IMR-90 (cell line): ENCODE data around the gene ST14. TPM values are rescaled to one million over a fixed set of nuclear protein-coding genes. Genes with fewer than 3 reads are reported as not detected.

Source experiments
- ATAC-seq: fragments of 200-7000 bp; cut with Tn5 transposase; 2 replicates; pipeline ENCODE4 v1.9.1; 2020; ENCODE audit warnings: low read depth, mild to moderate bottlenecking, moderate library complexity
- BruUV-seq: library from RNA; stranded (reverse); fragments of 400-500 nt; replicated peaks from 2 replicates; lab custom pipeline; 2021; lab: Mats Ljungman, UMichigan
- CTCF ChIA-PET: fragments of 300-600 bp; formaldehyde crosslinking; extraction: SDS; loops from one replicate; lab custom pipeline; 2021; ENCODE audit warnings: antibody characterized with exemption; lab: Yijun Ruan, JAX
- POLR2A ChIA-PET: fragments of 300-600 bp; sonication (Branson Sonifier 250); formaldehyde crosslinking; loops from one replicate; lab custom pipeline; 2022; ENCODE audit warnings: antibody characterized with exemption; ENCODE audit not compliant: unreplicated experiment; lab: Charles Lee
- DNase-seq: peaks from one replicate; pipeline ENCODE4 v3.0.0; 2013
- H2AFZ ChIP-seq: replicated peaks from 2 replicates; pipeline ENCODE3; 2013; ENCODE audit warnings: low read length, mild to moderate bottlenecking; ENCODE audit not compliant: poor library complexity
- H2AK5ac ChIP-seq: 2 replicates; pipeline ENCODE4 v1.6.1; 2013; ENCODE audit warnings: low read depth, low read length, inconsistent platforms
- H2AK9ac ChIP-seq: replicated peaks from 2 replicates; pipeline ENCODE3; 2013; ENCODE audit warnings: mild to moderate bottlenecking, low read depth, low read length, moderate library complexity; ENCODE audit not compliant: poor library complexity
- H2BK120ac ChIP-seq: 2 replicates; pipeline ENCODE4 v1.6.1; 2013; ENCODE audit warnings: low read depth, low read length, inconsistent platforms
- H2BK15ac ChIP-seq: 3 replicates; pipeline ENCODE4 v1.6.1; 2013; ENCODE audit warnings: low read depth, low read length, inconsistent platforms
- H2BK20ac ChIP-seq: 2 replicates; pipeline ENCODE4 v1.6.1; 2013; ENCODE audit warnings: low read depth, mild to moderate bottlenecking, inconsistent platforms, low read length, moderate library complexity
- H2BK5ac ChIP-seq: 2 replicates; pipeline ENCODE4 v1.6.1; 2013; ENCODE audit warnings: mild to moderate bottlenecking, low read depth, low read length, inconsistent platforms; ENCODE audit not compliant: poor library complexity, severe bottlenecking
- H3K14ac ChIP-seq: replicated peaks from 2 replicates; pipeline ENCODE4 v1.6.1; 2013; ENCODE audit warnings: low read depth, low read length, inconsistent platforms
- H3K18ac ChIP-seq: 2 replicates; pipeline ENCODE4 v1.6.1; 2013; ENCODE audit warnings: low read depth, low read length, control low read depth
- H3K23ac ChIP-seq: 2 replicates; pipeline ENCODE4 v1.6.1; 2013; ENCODE audit warnings: low read depth, low read length, inconsistent platforms
- H3K27ac ChIP-seq: 2 replicates; pipeline ENCODE4 v1.5.1; 2013; ENCODE audit warnings: mild to moderate bottlenecking, control low read depth, low read length; ENCODE audit not compliant: insufficient read depth
- H3K27me3 ChIP-seq: 2 replicates; pipeline ENCODE4 v1.6.1; 2013; ENCODE audit warnings: low read length; ENCODE audit not compliant: control insufficient read depth, insufficient read depth
- H3K36me3 ChIP-seq: 2 replicates; pipeline ENCODE4 v1.6.1; 2013; ENCODE audit warnings: low read length, mixed read lengths; ENCODE audit not compliant: control insufficient read depth, insufficient read depth
- H3K4ac ChIP-seq: 2 replicates; pipeline ENCODE4 v1.6.1; 2013; ENCODE audit warnings: low read depth, low read length, inconsistent platforms
- H3K4me1 ChIP-seq: 2 replicates; pipeline ENCODE4 v1.6.1; 2013; ENCODE audit warnings: low read length, mixed read lengths; ENCODE audit not compliant: control insufficient read depth, insufficient read depth
- H3K4me2 ChIP-seq: 2 replicates; pipeline ENCODE4 v1.6.1; 2013; ENCODE audit warnings: low read depth, mild to moderate bottlenecking, control low read depth, low read length, moderate library complexity
- H3K4me3 ChIP-seq: 2 replicates; pipeline ENCODE4 v1.5.1; 2013; ENCODE audit warnings: low read depth, mild to moderate bottlenecking, control low read depth, low read length, moderate library complexity; ENCODE audit not compliant: insufficient read depth
- H3K56ac ChIP-seq: 2 replicates; pipeline ENCODE4 v1.6.1; 2013; ENCODE audit warnings: low read length, inconsistent platforms; ENCODE audit not compliant: insufficient read depth; ENCODE audit errors: extremely low read depth
- H3K79me1 ChIP-seq, 2 experiments: 2 replicates each; pipeline ENCODE4 v1.6.1; 2013; ENCODE audit warnings: low read length in 2 of 2, inconsistent platforms in 1 of 2, low read depth in 1 of 2
- H3K9ac ChIP-seq: 2 replicates; pipeline ENCODE4 v1.6.1; 2013; ENCODE audit warnings: low read depth, low read length, control low read depth
- H3K9me1 ChIP-seq: 2 replicates; pipeline ENCODE4 v1.6.1; 2013; ENCODE audit warnings: low read length, inconsistent platforms; ENCODE audit not compliant: insufficient read depth
- H3K9me3 ChIP-seq: 2 replicates; pipeline ENCODE4 v1.6.1; 2013; ENCODE audit warnings: low read length; ENCODE audit not compliant: control insufficient read depth, insufficient read depth
- H4K20me1 ChIP-seq: 2 replicates; pipeline ENCODE4 v1.6.1; 2013; ENCODE audit warnings: low read length, inconsistent platforms; ENCODE audit not compliant: insufficient read depth
- H4K5ac ChIP-seq: 2 replicates; pipeline ENCODE4 v1.6.1; 2013; ENCODE audit warnings: mild to moderate bottlenecking, low read depth, low read length, control low read depth
- H4K8ac ChIP-seq, 2 experiments: 2 replicates each; pipeline ENCODE4 v1.6.1; 2013; ENCODE audit warnings: low read depth in 2 of 2, low read length in 2 of 2, control low read depth in 1 of 2, inconsistent platforms in 1 of 2
- H4K91ac ChIP-seq: 2 replicates; pipeline ENCODE4 v1.6.1; 2013; ENCODE audit warnings: low read depth, low read length, inconsistent platforms; ENCODE audit not compliant: insufficient read depth
- CHD1 ChIP-seq: IDR thresholded peaks from 2 replicates; pipeline ENCODE4 v1.6.1; 2012; ENCODE audit warnings: low read depth, low read length, improper control_type of control experiment
- FOS ChIP-seq: fragments of 150-350 bp; IDR thresholded peaks from 2 replicates; pipeline ENCODE4 v1.6.1; 2016; ENCODE audit warnings: low read depth, low read length
- MXI1 ChIP-seq: IDR thresholded peaks from 2 replicates; pipeline ENCODE4 v1.6.1; 2012; ENCODE audit warnings: low read depth, mild to moderate bottlenecking, low read length, moderate library complexity, borderline replicate concordance
- NFE2L2 ChIP-seq: fragments of 150-350 bp; IDR thresholded peaks from 2 replicates; pipeline ENCODE4 v1.6.1; 2016; ENCODE audit warnings: low read depth, mild to moderate bottlenecking, low read length
- WGBS, 2 experiments: methylation state at CpG; one replicate each; pipeline versions ENCODE4 v1.1.5 to v1.1.7; 2013; ENCODE audit warnings: missing lambda C conversion rate in 2 of 2; ENCODE audit not compliant: insufficient read length in 1 of 2; ENCODE audit errors: extremely low coverage in 2 of 2; 5-methylcytosine and 5-hydroxymethylcytosine counted together
- dilution Hi-C: fragments of 300-500 bp; cut with HindIII; formaldehyde crosslinking; loops from one replicate; pipeline ENCODE4 v1.14.3; 2018; ENCODE audit warnings: low sequenced_read_pairs; ENCODE audit not compliant: unreplicated experiment
- in situ Hi-C: fragments of 300-500 bp; cut with MboI; formaldehyde crosslinking; loops from 3 replicates; pipeline ENCODE4 v1.14.3; 2019; ENCODE audit warnings: low sequenced_read_pairs, inconsistent platforms, mixed read lengths
- intact Hi-C: fragments of 100-400 bp; cut with micrococcal nuclease; formaldehyde crosslinking; loops from 2 replicates; pipeline ENCODE4 v1.10.0; 2022
- polyA plus RNA-seq, 3 experiments: library from polyadenylated mRNA; depleted of rRNA; stranded (reverse); fragments of >200 nt; gene quantifications; 2 replicates each; pipeline ENCODE4 v1.2.3, GENCODE V29; 2012; ENCODE audit warnings: low replicate concordance in 1 of 3
- total RNA-seq: library from RNA; depleted of rRNA; stranded (reverse); fragments of >200 nt; gene quantifications from 2 replicates; pipeline ENCODE4 v1.2.3, GENCODE V29; 2012

The ST14 gene
- total and polyA plus RNA-seq, 2 of the 4 experiments (the other 2 are of a cell fraction) = not detected

- Histone ChIP-seq H3K56ac (no peak overlapping the region), H3K14ac (no peak overlapping the region), H2BK5ac (no peak overlapping the region), H3K27ac (no peak overlapping the region), H3K23ac (no peak overlapping the region), H2BK120ac (no peak overlapping the region), H3K4ac (no peak overlapping the region), H3K9me3 (no peaks in the 10 kb centered on the region), H4K8ac (no peak overlapping the region), H4K91ac (no peak overlapping the region), H3K27me3 (peaks cover 3% of the 10 kb centered on the region), H4K20me1 (no peaks in the 10 kb centered on the region), H2AFZ (no peak overlapping the region), H3K4me2 (no peak overlapping the region), H3K9me1 (no peaks in the 10 kb centered on the region), H3K79me1 (no peaks in the 10 kb centered on the region), H4K5ac (no peak overlapping the region), H2BK15ac (no peak overlapping the region), H3K9ac (no peak overlapping the region), H3K18ac (no peak overlapping the region), H2AK5ac (no peak overlapping the region), H3K4me3 (no peak overlapping the region), H3K4me1 (peaks cover 2% of the 10 kb centered on the region; the same call in 1 of the 2 replicates), H3K36me3 (peaks cover 2% of the 10 kb centered on the region; the same call in 1 of the 2 replicates), H2BK20ac (no peak overlapping the region), H2AK9ac (no peak overlapping the region)
- no peak for ATAC-seq
- CTCF ChIA-PET = no interaction called here
- no peak for TF ChIP-seq FOS
- TF ChIP-seq CHD1 = no peak
- no peak for TF ChIP-seq MXI1
- TF ChIP-seq NFE2L2 = no peak
- POLR2A ChIA-PET = no interaction called here
- dilution Hi-C loops (no loop called here), intact Hi-C loops (no loop called here), in situ Hi-C loops (no loop called here)
- BruUV-seq = no TSS peak
- DNase-seq = no peak
- 60% methylated on average over 1 of the region's 7 CpGs; no CpG with 5 or more reads in 1 of the 2 experiments for WGBS, 2 experiments
Measured at GRCh38 chr11:130150790-130151189, 8.8 kb upstream of the ST14 start.
